Activated CD8-positive, alpha-beta memory T cell treated with anti-CD3 and anti-CD28 coated beads, Interleukin-2, amount 50 U/mL, for 48 hours (primary cell): ENCODE results near the gene LRCH1.

ENCODE experiments used
- DNase-seq: peaks from one replicate; pipeline ENCODE4 v3.0.0-alpha.2; 2020

Gene LRCH1

GRCh38 chr13:46617885-46618284 lies 64.9 kb downstream of the LRCH1 start:
- no peak for DNase-seq

- DNase-seq, result no peak
Observed at GRCh38 chr13:46618694-46619254, 65.8 kb downstream of the LRCH1 start.

- no peak for DNase-seq
Observed at GRCh38 chr13:46620029-46620428, 67.1 kb downstream of the LRCH1 start.

GRCh38 chr13:46620471-46620870 lies 67.5 kb downstream of the LRCH1 start:
- DNase-seq, result no peak

GRCh38 chr13:46621133-46621532 lies 68.2 kb downstream of the LRCH1 start:
- no peak for DNase-seq

- no peak for DNase-seq
Observed at GRCh38 chr13:46621792-46622629, 69.0 kb downstream of the LRCH1 start.

GRCh38 chr13:46622630-46623256 lies 69.8 kb downstream of the LRCH1 start:
- no peak for DNase-seq

GRCh38 chr13:46624353-46624752 lies 71.4 kb downstream of the LRCH1 start:
- no peak for DNase-seq

- no peak for DNase-seq
Observed at GRCh38 chr13:46624821-46625220, 71.9 kb downstream of the LRCH1 start.

- DNase-seq, result no peak
Observed at GRCh38 chr13:46627462-46627861, 74.5 kb downstream of the LRCH1 start.

GRCh38 chr13:46628622-46629365 lies 75.8 kb downstream of the LRCH1 start:
- no peak for DNase-seq

GRCh38 chr13:46629811-46630413 lies 76.9 kb downstream of the LRCH1 start:
- DNase-seq, result no peak

- DNase-seq, result no peak
Observed at GRCh38 chr13:46630431-46631178, 77.6 kb downstream of the LRCH1 start.

GRCh38 chr13:46631179-46631542 lies 78.2 kb downstream of the LRCH1 start:
- no peak for DNase-seq

- no peak for DNase-seq
Observed at GRCh38 chr13:46632176-46632575, 79.2 kb downstream of the LRCH1 start.

GRCh38 chr13:46633416-46633815 lies 80.4 kb downstream of the LRCH1 start:
- no peak for DNase-seq

- DNase-seq, result no peak
Observed at GRCh38 chr13:46636451-46636850, 83.5 kb downstream of the LRCH1 start.

- no peak for DNase-seq
Observed at GRCh38 chr13:46637213-46637612, 84.2 kb downstream of the LRCH1 start.

GRCh38 chr13:46638262-46638661 lies 85.3 kb downstream of the LRCH1 start:
- no peak for DNase-seq

- no peak for DNase-seq
Observed at GRCh38 chr13:46639033-46639981, 86.3 kb downstream of the LRCH1 start.

- DNase-seq, result no peak
Observed at GRCh38 chr13:46640843-46641242, 87.9 kb downstream of the LRCH1 start.
